Measurements from ENCODE around the gene NCBP2.
"Not testable (repeated sequence)": the region's sequence is repeated elsewhere in the genome, so short reads cannot be mapped to it uniquely, and the experiment has no call there.

Gene NCBP2

GRCh38 chr3:196968233-196969133, 26.2 kb upstream of the NCBP2 start, which contains the start of gene PIGZ:
TSS of gene PIGZ (minus strand) at chr3:196968833. CDS start at chr3:196952031, 16,802 bp downstream.
- DNase-seq (peak; percentile 59), ATAC-seq (peak; percentile 67)

- no peak for DNase-seq
- no peak for ATAC-seq
These were observed 25.3 kb upstream of the NCBP2 start for GRCh38 chr3:196967412-196968232.

- no peak for DNase-seq
- ATAC-seq = no peak
These were observed 24.4 kb upstream of the NCBP2 start for GRCh38 chr3:196966526-196967401.

- ATAC-seq = no peak
- no peak for DNase-seq
These were observed 23.5 kb upstream of the NCBP2 start for GRCh38 chr3:196965804-196966173.

GRCh38 chr3:196965112-196965803, 22.9 kb upstream of the NCBP2 start:
- no peak for DNase-seq
- no peak for ATAC-seq

GRCh38 chr3:196963631-196963953, 21.3 kb upstream of the NCBP2 start:
- ATAC-seq = no peak
- DNase-seq = no peak

GRCh38 chr3:196962930-196963630, 20.8 kb upstream of the NCBP2 start:
- DNase-seq (no peak), ATAC-seq (no peak)

- DNase-seq (no peak), ATAC-seq (no peak)
These were observed 20.0 kb upstream of the NCBP2 start for GRCh38 chr3:196962108-196962929.

GRCh38 chr3:196954832-196955231, 12.5 kb upstream of the NCBP2 start:
- ATAC-seq (no peak), DNase-seq (no peak)

- ATAC-seq (no peak), DNase-seq (no peak)
These were observed 9.0 kb upstream of the NCBP2 start for GRCh38 chr3:196951371-196951770.

- no peak for ATAC-seq
- no peak for DNase-seq
These were observed 7.4 kb upstream of the NCBP2 start for GRCh38 chr3:196949750-196950149.

GRCh38 chr3:196949285-196949619, 6.9 kb upstream of the NCBP2 start:
- DNase-seq (no peak), ATAC-seq (no peak)

GRCh38 chr3:196948442-196949284, 6.3 kb upstream of the NCBP2 start:
- DNase-seq (no peak), ATAC-seq (peak; percentile 23)

- ATAC-seq (no peak), DNase-seq (no peak)
These were observed 5.6 kb upstream of the NCBP2 start for GRCh38 chr3:196947860-196948441.

- ATAC-seq = no peak
- no peak for DNase-seq
These were observed 5.0 kb upstream of the NCBP2 start for GRCh38 chr3:196947136-196947859.

GRCh38 chr3:196944037-196944790, 1.9 kb upstream of the NCBP2 start:
- not testable (repeated sequence) for DNase-seq, ATAC-seq

- ATAC-seq (peak; percentile 3), DNase-seq (peak; percentile 28)
These were observed 568 bp upstream of the NCBP2 start for GRCh38 chr3:196942915-196943277.

All from stimulated activated naive CD8-positive, alpha-beta T cell treated with anti-CD3 and anti-CD28 coated beads, Interleukin-15, Interleukin-2, amounts not matched to agents 100 U/mL and 50 U/mL, for 24 hours (primary cell).